HT-29 (cell line): ENCODE measurements around the gene PTPRN2. TPM values are rescaled to one million over a fixed set of nuclear protein-coding genes. Genes with fewer than 3 reads are reported as not detected.

Experiments used
- DNase-seq: peaks from one replicate; pipeline ENCODE4 v3.0.0-alpha.2; 2015; ENCODE audit warnings: low spot score
- total RNA-seq: library from RNA; depleted of rRNA; stranded (reverse); fragments of >200 nt; shearing (Covaris generic); gene quantifications from 2 replicates; pipeline ENCODE4 v1.2.3, GENCODE V29; 2014

Gene PTPRN2
- total RNA-seq, 1 experiment from 2014 or later, result 1.7 TPM

DNA sequence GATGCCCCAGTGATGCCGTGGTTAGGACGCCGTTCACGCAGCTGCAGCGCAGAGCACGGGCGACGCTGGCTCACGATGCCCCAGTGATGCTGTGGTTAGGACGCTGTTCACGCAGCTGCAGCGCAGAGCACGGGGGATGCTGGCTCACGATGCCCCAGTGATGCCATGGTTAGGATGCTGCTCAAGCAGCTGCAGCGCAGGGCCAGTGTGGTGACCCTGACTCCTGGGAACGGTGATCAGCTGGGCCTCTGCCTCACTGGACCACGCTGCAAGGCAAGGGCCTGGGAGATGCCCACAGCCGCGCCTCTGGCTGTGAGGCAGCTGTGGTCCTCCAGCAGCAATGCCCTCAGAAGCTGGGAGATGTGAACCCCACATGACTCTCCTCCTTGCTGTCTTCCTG is 970.2 kb downstream of the PTPRN2 start:
- DNase-seq, result no peak

DNA sequence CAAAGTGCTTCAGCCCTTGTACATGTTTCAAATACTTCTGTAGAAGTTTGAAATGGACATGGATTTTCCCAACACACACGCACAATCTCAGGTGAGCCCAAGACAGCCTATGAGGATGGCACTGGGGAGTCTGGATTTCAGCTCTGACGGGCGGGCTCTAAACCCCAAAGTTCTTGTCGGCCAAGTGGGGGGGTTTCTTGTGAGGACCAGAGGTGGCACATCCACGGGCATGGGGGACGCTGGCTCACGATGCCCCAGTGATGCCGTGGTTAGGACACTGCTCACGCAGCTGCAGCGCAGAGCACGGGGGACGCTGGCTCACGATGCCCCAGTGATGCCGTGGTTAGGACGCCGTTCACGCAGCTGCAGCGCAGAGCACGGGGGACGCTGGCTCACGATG is 970.7 kb downstream of the PTPRN2 start:
- no peak for DNase-seq

DNA sequence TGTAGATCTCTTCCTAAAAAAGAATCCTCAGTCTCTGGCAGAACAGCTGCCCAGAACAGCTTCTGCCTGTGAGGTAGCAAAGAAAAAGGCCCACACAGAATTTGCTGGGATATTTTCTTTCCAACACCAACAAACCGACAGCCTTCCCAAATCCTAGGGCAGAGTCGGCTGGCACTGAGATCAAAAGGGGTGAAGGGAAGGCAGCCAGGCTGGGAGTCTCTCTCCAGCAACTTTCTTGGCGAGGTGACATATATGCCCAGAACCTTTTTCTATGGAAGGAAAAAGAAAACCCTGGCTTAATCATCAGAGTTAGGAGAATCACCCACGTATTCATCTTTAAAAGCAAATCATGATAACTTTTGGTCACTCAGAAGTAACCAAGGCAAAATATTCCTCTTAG is 971.2 kb downstream of the PTPRN2 start:
- DNase-seq, result no peak

DNA sequence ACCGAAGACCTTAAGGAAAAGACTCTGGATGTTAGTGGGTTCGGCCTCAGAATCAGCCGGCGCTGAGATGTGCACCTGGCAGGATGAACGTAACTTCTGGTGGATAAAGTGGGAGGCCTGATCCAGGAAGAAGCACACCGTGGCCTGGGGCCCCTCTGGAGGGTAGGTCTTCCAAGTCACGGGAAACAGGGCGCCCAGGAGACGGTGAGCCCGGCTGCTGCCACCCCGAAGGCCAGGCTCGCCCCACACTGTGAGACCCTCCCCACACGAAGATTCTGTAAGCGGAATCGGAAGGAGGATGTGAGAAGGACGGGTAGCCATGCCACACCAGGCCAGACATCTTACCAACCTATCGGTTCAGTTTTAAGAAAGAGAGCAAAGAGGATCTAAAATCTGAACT is 971.8 kb downstream of the PTPRN2 start:
- DNase-seq, result no peak

DNA sequence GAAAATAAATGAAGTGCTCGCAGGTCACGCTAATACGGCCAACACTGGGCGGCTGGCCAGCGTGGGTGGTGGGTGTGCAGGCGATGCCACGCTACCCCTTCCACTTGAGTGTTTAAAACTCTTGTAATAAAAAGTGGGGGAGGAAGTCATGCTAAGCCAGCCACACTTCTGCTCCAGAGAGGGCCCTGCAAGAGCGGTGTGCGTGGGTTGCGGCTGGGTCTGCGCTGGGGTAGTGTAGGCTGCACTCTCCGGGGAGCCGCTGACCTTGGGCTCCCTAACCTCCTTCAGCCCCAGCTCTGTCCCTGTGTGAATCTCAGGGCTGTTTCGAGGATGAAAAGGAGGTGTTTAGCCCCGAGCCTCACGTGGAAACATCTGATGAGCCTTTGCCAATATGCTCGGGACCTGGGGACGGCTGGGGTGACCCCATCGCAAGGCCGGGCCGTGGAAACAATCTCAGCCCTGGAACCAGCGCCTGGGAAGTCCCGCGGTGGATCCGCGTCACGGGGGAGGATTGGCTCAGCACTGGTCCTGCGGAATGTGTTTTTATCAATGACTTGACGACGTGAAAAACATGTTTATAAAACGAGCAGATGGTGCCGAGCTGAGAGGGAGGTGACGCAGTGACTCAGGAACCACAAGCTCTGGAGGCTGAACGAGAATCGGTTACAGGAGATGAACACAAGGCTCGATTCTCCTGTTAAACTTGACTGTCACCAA is 972.4 kb downstream of the PTPRN2 start:
- DNase-seq, result no peak

DNA sequence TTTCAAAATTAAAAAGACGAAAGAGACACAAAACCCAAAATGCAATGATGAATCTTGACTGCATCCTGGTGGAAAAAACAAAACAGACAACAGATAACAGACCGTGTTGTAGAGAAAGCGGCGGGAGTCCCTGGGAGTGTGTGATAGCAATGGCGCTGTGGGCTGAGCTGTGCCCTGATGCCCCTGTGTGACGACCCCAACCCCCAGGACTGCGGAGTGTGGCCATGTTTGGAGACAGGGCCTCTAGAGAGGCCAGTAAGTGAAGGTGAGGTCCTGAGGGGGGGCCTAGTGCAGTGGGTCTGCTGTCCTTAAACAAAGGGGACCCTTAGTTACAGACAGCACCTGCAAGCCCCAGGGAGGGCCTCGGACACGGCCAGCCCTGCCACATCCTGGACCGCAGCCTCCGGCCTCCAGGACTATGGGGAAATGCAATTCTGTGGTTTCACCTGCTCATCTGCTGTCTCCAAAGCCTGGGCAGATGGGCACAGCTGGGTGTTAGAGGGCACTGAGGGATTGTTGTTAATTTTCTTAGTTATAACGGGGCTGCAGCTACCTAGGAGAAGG is 973.1 kb downstream of the PTPRN2 start:
- no peak for DNase-seq

DNA sequence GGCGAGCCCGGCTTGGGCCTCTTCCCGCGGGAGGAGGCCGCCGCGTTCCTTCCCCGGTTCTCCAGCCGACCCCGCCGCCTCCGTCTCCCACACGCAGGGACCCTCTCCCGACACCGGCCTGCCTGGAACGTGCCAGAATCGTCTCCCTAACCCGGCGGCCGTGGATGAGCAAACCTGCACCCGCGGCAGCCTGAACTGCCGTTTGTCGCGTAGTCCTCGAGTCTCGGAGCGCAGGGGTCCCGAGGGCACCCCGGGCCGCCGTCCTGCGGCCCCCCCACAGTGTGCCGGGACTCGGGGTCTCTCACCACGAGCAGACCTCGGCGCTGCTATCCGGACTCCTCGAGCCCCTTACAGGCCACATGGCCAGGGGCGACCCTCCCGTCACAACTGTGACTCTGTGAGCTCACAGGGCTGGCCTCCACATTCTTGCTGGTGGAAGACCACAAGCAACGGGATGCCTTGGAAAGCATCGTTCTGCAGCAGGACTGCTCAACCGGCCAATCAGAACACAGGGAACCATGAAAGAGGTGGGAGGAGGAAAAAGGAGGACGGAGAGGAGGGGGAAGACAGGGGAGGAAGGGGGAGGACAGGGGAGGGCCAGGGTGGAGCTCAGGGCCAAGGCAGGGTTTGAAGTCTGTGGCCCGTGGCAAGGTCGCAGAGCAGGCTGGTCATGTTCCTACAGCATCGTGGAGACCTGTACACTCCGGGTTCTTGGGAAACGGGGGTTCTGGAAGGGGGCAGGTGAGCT is 973.9 kb downstream of the PTPRN2 start:
- no peak for DNase-seq

DNA sequence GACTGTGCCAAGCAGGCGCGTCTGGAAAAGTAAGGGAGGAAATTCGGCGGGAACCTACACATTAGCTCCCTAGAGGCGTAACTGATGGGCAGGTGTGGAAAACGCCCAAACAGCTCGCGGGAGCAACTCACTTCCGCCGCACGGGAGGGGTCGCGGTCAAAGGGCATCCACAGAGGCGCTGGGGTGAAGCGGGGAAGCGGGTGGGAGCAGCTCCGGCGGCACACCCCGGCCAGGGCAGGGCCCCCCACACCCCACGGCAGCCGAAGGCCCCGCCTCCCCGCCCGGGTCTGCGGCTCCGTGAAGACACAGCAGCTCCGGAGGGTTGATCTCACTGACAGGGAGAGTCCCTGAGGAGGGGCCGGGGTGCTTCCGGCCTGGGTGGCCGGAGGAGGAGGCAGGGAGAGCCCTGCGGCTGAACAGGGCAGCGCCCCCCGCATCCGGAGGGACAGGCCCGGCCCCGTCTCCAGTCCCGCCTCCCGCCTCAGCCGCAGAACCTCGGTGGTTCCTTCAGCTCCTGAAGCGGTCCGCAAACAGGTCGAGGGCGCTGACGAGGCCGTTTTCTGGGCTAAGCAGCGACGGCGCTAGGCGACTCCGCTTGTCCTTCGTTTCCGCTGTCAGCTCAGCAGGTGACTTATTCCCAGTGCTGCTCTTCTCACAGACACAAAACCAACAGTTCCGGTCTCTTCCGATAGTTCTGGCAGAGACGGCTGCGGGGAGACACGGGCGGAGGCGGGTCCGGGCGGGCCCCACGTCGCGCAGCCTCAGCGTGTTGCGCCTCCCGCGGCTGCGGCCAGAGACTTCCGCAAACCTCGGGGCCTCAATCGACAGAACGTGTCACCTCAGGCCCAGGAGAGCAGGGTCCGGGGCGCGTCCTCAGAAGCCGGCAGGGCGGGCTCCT is 974.7 kb downstream of the PTPRN2 start:
- no peak for DNase-seq

- no peak for DNase-seq
These were observed 975.5 kb downstream of the PTPRN2 start for GRCh38 chr7:157612009-157612663.

DNA sequence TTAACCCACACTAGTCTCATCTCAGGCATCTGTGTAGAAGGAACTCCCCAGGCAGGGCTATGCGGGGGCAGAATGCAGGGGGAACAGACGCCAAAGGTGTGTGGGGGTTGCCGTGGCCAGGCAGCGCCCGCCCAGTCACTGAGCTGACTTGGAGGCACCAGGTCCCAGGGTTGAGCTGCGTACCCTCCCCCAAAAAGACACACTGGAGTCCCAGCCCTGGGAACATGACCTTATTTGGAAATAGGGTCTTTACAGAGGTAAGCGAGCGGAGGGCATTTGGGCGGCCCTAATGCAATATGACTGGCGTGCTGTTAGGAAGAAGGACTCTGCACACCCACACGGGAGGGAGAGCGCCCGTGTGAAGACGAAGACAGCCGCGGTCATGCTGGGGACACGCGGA is 976.3 kb downstream of the PTPRN2 start:
- no peak for DNase-seq

GRCh38 chr7:157610671-157611295 is 976.8 kb downstream of the PTPRN2 start:
- DNase-seq, result no peak

- DNase-seq, result no peak
These were observed 977.5 kb downstream of the PTPRN2 start for GRCh38 chr7:157609932-157610640.

- DNase-seq, result no peak
These were observed 978.1 kb downstream of the PTPRN2 start for GRCh38 chr7:157609516-157609915.

DNA sequence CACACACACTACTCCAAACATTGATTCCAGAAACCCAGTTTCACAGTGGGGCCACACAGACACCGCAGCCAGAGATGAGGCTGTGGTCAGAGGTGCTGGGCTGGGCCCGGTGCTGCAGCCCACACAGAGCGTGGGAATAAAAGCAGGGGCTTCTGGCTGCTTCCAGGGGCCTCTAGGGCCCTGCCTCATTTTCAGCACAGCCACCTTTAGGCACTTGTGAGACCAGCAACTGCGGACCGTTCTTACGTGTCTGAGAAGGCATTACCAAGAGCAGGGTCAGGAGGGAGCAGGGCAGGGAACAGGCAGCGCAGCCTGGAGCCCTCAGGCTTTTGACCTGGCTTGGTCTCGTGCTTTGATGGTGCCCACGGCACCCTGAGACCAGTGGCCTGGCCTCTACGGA is 980.4 kb downstream of the PTPRN2 start:
- no peak for DNase-seq

- no peak for DNase-seq
These were observed 981.5 kb downstream of the PTPRN2 start for GRCh38 chr7:157606140-157606539.

- no peak for DNase-seq
These were observed 982.0 kb downstream of the PTPRN2 start for GRCh38 chr7:157605638-157606037.

DNA sequence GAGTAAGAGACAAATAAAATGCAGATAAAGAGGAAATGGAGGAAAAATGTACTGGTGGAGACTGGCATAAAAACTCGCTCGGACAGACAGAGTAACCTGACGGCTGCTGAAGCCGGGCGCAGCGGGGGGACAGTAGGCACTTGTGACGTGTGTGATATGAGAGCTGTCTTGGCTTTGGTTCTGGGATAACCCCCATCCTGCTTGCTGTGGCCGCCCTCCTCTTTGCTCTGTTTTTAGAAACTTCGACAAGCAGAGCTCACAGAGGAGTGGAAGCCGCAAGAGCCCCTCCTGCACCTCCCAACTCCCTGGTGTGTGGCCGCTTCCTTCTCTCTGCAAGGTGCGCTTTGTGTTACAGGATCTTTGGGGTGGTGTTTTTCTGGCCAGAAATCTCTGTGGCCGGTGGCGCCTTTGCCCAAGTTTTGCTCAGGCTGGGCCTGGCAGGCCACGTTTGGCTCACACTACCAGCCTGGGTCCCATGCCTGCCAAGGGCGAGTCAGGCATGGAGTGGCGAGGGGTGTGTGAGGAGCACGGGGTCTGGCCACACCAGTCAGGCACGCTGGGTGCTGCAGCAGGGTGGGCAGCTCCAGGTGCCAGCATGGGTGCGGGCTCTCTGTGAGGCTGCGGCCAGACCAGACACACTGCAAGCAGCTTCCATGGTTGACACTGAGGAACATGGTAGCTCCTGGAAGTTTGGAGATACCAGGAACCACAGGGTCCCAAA is 982.8 kb downstream of the PTPRN2 start:
- DNase-seq, result no peak

- no peak for DNase-seq
These were observed 983.9 kb downstream of the PTPRN2 start for GRCh38 chr7:157603716-157604115.

DNA sequence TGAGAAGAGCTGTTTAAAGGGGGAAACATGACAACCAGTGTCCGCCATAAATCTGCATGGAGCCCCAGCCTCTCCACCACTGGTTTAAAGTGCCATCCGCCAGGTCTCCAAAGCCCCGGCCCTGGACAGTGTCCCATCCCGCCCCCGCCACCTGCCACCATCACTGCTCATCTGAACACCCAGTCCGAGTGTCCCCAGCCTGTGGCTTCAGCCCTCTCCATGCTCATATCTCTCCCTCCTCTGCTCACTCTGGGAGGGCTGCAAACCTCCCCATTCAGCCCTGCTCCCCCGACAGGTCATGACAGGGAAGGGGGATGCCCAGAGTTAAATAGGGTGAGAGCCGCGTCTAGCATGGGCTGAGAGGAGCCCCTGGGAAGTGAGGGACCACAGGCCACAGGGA is 984.6 kb downstream of the PTPRN2 start:
- no peak for DNase-seq

GRCh38 chr7:157602581-157602980 is 985.0 kb downstream of the PTPRN2 start:
- DNase-seq, result no peak
